NCI-H526 (cell line): ENCODE measurements around the gene YPEL5.
"Not testable (repeated sequence)": the region's sequence is repeated elsewhere in the genome, so short reads cannot be mapped to it uniquely, and the experiment has no call there.

Source experiments
- DNase-seq, 2 experiments: peaks; one replicate each; lab custom pipeline; 2025; lab: John Stamatoyannopoulos, UW

The YPEL5 gene

GRCh38 chr2:30136764-30137444, 9.9 kb upstream of the YPEL5 start:
- no peak for DNase-seq

GRCh38 chr2:30139131-30139870, 7.5 kb upstream of the YPEL5 start:
- DNase-seq: no peak

- DNase-seq: no peak
These were observed 5.7 kb upstream of the YPEL5 start for GRCh38 chr2:30141136-30141535.

- DNase-seq: no peak
These were observed 2.5 kb upstream of the YPEL5 start for GRCh38 chr2:30144260-30144659.

- not testable (repeated sequence) for DNase-seq
These were observed 1.9 kb upstream of the YPEL5 start for GRCh38 chr2:30144951-30145350.

- DNase-seq: no peak
These were observed 926 bp upstream of the YPEL5 start for GRCh38 chr2:30145826-30146336.

- no peak for DNase-seq
These were observed 448 bp downstream of the YPEL5 start for GRCh38 chr2:30147196-30147714.

- DNase-seq: peak in 1 of 2 experiments; percentile 78
These were observed 1.2 kb downstream of the YPEL5 start for GRCh38 chr2:30147715-30148610.

- DNase-seq: no peak
These were observed 2.0 kb downstream of the YPEL5 start for GRCh38 chr2:30148850-30149249.

- DNase-seq: peak in 1 of 2 experiments; percentile 14
These were observed 2.7 kb downstream of the YPEL5 start for GRCh38 chr2:30149513-30149912.

GRCh38 chr2:30149976-30150375, 3.2 kb downstream of the YPEL5 start:
- DNase-seq: no peak

GRCh38 chr2:30150786-30151185, 4.0 kb downstream of the YPEL5 start:
- no peak for DNase-seq

- DNase-seq: no peak
These were observed 5.6 kb downstream of the YPEL5 start for GRCh38 chr2:30152385-30152784.

- no peak for DNase-seq
These were observed 8.4 kb downstream of the YPEL5 start for GRCh38 chr2:30155202-30155601.

GRCh38 chr2:30155889-30156658, 9.3 kb downstream of the YPEL5 start:
- DNase-seq: no peak

GRCh38 chr2:30157616-30158015, 10.8 kb downstream of the YPEL5 start:
- no peak for DNase-seq

- no peak for DNase-seq
These were observed 13.0 kb downstream of the YPEL5 start for GRCh38 chr2:30159766-30160165.

- no peak for DNase-seq
These were observed 15.3 kb downstream of the YPEL5 start for GRCh38 chr2:30161929-30162706.

GRCh38 chr2:30162806-30163205, 16.0 kb downstream of the YPEL5 start:
- no peak for DNase-seq

- no peak for DNase-seq
These were observed 17.5 kb downstream of the YPEL5 start for GRCh38 chr2:30164131-30164925.
